HG03460 (cell line): ENCODE results near the gene NCAM1.

Experiments used
- ATAC-seq: cut with Tn5 transposase; IDR thresholded peaks from one replicate; pipeline ENCODE4 v1.9.1; 2021; ENCODE audit not compliant: unreplicated experiment

NCAM1 gene

DNA sequence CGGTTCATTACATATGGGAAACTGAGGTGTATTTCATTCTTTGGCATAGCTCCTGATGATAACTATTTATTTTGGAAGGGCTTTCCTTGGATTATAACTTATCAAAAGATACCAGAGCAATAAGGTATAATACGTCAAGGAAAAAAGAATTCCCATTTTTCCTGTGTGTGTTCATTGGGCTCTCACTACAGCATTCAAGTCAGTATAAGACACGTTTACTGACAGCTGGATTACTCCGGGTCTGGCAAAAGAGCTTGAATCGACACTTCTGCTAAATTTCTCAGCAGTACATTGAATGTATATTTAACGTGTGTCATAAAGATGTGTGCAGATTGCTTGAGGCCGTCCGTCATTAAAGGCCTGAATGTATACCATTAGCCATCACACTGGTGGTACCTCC lies 163.4 kb downstream of the NCAM1 start:
- no peak for ATAC-seq

DNA sequence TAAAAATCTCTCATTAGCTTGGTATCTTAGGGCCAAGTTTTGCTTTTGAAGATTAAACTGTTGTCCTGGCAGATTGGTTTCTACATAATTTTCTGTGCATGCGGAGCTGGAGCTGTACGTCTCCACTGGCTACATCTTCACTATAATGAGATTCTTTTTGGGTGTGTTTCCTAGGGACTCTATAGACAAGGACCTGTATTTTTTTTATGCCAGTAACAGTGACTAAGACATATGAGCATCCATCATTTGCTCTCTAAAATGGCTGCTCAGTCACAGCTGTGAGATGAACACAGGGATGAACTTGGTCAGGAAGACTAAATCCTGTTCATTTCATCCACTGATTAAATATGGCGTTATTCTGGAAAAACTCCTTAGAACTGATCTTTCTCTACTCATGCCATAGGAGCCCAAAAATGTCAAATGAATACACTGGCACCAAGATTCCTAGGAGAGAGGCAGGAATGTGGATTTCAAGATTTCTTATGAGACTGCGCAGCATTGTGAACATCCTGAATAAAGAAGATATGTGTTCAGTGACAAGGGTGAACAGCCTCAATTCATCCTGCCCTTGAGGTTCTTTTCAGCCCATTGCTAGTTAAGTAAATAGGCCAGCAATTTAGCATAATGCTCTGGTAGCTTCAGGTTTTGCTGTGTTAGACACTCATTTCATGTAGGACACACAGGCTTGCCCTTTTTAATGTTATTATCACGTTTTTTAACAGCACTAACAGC lies 168.2 kb downstream of the NCAM1 start:
- ATAC-seq: no peak

DNA sequence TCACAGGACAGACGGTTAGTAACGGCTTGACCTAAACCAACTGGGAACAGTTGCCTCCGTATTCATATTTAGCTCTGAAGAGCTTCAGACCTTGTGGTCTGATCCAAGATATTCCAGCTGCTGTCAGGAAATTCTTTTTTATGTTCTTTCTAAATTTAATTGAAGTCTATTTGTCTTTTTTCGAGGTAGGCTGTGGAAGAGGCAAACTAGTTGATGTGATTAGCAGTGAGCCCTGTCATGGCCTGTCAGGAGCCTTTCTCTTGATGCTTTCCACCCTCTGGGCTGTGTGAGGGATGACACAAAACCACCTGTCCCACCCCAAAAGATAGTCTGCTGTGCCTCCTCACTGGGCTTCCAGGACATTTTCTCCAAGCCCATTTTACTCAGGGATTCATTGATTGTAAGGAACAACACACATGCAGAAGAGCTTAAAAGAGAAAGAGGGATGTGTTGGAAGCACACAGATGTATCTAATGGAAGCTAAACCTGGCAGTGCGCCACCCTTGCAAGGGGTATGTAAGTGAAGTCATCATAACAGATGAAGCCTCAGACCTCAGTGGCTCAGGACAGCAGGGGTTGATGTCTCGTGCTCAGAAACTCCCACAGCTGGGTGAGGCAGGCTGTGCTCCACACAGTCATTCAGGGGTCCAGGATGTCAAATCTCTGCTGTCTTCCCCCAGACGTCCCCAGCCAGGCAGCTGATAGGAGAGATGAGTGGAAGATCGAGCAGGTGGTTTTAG lies 170.0 kb downstream of the NCAM1 start:
- no peak for ATAC-seq

DNA sequence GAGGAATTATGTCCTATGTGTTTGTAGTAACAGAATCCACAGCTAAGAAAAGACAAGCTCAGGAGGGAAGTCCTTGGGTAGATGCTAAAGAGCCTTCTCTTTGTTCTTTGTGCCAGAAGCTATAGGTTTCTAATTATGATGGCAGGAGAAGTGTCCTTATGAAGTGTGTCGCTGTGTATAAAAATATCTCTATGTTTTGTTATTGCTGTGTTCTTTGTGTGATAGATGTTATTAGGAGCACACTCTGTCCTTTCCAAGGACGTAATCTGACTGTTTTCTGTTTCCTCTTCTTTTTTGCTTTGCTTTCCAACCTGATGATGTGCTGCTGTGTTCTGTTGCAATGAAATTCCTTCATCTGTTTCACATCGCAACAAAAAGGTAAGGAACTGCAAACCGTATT lies 171.9 kb downstream of the NCAM1 start:
- ATAC-seq: no peak

DNA sequence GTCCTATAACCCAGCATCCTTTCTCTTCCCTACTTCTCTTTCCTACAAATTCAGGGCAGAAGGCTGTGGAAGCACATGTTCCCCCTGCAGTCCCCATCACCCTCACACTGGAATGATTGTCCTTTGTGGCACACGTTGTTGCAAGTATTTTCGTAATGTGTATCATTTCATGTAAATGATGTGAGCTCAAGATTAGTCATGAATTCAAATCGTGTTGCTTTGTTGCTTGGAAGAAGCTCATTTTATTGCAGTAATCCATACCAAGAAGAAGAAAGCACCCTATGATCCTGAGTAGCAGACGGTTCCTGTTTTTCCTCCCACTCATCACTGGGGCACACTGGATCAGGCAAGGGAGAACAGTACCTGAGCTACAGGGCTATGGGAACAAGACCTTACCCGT lies 173.4 kb downstream of the NCAM1 start:
- no peak for ATAC-seq

DNA sequence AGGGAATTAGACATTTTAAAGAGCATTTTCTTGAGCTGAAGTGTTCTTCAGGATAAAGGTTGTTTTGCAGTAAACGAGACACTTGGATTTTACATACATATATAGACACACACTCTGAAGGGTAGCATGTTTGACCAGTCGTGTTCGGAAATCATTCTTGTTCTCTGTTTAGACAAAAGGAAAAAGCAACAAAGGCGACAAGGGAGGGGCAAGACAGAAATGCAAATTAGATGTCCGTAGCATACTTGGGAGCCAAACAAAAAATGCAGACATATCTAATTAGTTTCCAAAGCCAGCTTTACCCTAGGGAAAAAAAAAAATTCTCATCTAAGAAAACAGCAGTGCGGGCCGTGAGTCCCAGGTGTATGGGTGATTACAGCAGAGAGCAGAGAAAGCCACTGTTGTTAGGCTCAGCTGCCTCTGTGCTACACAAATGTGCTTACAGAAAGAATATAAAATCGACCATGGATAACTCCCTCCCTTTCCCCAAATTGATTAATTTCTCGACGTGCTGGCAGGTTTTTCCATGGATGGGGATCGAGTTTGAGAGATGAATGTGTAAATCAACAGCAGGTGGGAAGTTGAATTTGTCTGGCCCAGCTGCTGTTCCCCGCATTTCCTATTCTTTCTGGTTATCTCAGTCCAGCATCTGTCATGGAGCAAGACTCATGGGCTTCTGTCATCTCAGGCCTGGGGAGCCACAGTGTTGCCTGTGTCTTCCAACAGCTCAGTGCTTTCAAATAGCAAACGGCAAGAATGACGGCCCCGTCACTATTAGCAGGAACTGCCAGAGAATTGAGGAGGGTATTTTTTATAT lies 176.7 kb downstream of the NCAM1 start:
- ATAC-seq: no peak

DNA sequence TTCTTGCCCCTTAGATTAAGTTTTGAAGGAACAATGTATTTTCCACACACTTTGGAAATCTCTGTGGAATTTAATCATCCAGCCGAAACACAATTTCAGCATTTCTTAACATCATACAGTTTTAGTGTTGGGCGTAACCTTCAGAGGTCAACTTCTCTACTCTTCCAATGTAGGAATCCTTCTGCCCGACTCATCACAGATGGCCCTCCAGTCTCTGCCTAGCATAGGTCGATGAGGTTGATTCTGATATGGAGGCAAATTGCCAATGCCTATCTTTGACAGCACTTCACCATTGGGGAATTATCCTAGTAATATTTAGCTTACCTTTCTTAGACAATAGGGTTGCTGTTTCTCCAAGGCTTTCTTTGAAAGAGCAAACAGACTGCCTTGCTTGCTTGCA lies 177.5 kb downstream of the NCAM1 start:
- no peak for ATAC-seq

DNA sequence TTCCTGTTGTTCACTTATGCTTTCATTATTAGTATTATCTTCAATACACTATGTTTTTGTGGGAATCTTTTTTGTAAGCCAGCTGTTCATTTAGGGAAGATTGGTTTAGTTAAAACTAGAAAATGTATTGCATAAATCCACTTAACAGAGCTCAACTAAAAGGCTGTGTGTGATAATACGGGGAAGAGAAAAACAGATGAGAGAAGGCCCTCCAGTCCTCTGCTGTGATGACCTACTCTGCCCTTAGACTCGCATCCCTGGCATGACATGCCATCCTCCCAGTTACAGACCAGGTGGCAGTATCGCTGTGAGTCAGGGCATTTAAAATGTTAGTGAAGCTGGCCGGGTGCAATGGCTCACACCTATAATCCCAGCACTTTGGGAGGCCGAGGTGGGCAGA lies 179.8 kb downstream of the NCAM1 start:
- ATAC-seq: no peak

DNA sequence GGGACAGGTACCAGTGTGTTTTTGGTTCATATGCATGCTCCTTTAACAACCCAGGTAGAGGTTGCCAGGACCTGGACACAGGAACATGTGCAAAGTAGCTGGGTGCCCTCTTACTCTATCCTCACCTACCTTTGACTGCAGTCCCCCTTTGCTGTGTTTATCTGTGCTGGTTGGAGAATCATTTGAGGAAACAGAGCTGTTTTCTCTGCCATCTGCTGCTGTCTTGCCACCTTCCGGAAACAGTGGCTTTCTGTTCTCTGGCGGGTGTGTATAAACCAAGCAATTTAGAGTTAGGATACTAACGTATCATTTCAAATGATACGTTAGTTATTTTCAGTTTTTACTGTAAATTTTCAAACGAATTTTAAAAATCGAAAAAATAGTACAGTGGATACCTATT lies 181.3 kb downstream of the NCAM1 start:
- no peak for ATAC-seq

DNA sequence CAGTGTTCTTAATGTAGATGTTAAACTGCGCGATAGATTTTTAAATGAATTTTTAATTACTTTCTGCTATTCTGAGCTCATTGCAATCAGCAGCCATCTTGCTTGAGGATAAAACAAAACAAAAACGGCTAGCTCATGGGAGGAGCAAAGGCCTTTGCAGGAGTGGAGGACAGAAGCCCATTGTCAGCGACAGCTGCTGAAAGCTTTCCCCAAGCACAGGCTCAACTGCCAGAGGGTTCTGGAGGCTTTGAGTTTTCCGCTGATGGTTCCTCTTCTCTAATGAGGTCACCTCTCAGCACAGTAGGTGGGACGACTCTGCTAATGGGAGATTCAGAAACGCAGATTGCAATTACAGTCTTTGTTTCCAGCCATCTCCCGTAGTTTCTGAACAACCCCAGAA lies 186.0 kb downstream of the NCAM1 start:
- ATAC-seq: no peak

DNA sequence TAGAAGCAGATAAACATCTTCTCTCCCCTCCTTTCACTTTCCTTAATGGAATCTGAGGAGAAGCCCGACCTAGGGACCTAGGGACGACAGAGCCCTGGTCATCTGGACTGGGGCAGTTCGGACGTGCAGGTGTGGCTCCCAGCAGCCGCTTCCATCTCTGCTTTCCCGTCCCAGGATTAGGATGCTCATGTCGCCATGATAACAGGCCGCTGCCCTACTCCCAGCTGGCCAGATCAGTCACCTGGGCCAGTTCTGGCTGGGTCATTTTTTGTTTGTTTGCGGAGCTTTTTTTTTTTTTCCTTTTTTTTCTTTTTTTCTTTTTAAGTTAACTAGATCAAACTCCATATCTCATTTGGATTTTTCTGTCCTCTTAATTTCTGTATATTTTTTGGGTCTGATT lies 186.9 kb downstream of the NCAM1 start:
- ATAC-seq: no peak

DNA sequence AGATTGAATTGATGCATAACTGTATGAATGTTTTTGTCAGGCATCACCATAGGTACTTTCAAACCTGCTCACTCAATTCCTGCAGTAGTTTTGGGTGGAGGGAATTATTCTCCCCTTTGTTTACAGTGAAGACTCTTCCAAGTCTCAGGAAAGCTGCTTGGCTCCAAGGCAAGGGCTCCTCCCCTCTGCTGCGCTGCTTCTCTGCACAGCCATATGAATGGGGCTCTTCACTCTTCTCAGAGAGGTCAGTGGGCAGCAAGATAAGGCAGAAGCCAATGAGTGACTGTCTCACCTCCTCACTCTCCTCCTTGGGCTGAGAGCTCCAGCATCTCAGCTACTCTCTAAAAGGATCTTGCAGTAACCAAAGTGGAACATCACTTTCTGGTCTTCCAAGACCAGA lies 187.4 kb downstream of the NCAM1 start:
- no peak for ATAC-seq

DNA sequence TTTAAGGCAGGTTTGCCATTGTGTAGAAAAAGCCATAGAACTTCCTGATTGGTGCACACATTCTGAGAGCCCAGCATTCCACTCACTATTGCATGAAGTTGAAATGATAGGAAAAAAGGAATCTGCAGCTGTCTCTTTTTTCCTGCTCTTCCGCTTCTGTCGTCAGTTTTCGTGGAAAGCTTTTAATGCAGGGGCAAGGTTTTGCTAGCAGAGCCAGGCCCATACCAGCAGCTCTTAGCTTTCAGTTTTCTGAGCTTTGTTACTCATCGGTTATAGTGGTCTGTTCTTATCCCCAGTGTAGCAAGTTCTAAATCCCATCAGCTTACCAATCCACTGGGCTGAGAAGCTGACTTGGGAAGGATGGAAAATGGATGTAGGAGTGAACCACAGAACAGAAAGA lies 190.3 kb downstream of the NCAM1 start:
- ATAC-seq: no peak

DNA sequence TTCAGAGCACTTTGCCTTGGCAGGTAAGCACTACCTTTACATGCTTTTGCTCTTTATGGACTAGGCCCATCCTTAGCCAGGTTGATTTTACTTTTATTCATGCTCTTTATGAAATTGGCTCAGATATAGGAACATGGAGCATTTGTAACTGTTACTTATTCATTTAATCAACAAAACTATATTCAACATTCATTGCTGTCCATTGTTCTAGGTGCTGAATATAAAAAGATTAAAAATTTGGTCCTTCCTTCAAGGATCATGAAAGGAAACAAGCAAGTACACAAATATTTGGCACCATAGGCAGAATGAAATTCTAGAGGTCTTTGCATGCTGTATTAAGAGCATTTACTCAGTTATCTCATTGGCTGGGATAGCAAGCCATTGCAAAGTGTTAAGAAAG lies 191.3 kb downstream of the NCAM1 start:
- ATAC-seq: no peak

DNA sequence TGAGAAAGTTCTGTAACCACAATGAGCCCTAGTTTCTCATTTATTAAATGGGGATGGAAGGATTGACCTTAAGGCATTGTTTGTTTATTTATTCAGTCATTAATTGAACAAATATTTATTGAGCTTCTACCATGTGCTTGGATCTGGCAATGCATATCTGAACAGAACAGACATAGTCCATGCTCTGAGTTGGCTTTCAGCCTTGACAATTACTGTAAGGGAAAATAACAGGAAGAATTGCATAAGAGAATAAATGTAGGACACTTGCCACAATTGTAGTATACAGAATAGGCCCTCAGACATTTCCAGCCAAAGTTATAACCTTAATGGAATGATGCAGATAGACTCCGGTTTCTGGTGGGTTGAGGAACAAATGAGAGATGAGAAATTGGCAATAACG lies 192.6 kb downstream of the NCAM1 start:
- no peak for ATAC-seq

DNA sequence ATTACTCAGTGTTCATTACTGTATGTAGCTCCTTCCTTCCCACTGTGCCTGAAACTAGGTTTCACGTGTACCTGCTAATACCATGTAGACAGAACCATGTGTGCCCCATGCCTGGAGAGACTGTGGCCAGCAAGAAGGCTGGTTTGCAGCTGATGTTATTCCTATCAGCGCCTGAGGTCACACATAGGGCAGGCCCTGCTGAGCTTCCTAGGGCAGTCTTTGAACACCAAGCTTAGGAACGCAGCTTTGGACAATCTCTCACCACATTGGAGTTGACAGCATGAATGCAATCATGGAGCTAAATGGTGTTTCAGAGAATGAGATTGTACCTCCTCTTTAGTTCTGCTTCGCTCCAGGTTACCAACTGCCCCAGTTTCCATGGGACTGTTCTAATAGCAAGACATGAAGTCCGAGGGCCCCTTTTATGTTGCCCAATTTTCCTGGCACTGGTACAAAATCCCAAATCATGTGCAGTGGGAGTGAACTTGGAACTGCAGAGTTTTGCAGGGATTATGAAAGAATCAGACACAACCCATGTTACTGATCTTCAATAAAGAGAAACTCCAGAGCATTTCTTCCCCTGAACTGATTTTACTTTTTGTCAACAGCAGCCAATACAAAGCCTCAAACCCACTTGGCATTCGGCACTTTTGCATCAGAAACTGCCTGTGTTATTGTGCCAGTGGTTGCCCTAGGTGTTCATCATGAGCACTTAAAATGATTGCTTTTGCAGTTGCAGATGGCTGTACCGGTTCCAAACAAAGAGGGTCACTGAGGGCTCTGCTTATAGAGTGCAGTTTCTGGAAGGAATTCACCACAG lies 199.0 kb downstream of the NCAM1 start:
- no peak for ATAC-seq

DNA sequence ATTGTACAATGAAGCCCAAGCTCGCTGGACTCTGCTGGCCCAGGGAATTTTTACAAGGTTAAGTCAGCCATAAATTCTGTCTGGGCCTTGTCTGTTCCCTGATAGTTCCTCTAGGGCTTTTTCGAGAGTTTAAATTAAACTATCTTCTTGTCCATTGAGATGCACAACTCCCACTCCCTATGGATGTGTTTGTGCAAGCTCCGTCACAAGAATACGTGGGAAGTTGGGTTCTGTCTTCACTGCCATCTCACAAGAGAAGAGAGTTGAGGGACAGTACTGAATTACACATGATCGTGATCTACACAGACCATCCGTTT lies 199.5 kb downstream of the NCAM1 start:
- ATAC-seq: no peak

DNA sequence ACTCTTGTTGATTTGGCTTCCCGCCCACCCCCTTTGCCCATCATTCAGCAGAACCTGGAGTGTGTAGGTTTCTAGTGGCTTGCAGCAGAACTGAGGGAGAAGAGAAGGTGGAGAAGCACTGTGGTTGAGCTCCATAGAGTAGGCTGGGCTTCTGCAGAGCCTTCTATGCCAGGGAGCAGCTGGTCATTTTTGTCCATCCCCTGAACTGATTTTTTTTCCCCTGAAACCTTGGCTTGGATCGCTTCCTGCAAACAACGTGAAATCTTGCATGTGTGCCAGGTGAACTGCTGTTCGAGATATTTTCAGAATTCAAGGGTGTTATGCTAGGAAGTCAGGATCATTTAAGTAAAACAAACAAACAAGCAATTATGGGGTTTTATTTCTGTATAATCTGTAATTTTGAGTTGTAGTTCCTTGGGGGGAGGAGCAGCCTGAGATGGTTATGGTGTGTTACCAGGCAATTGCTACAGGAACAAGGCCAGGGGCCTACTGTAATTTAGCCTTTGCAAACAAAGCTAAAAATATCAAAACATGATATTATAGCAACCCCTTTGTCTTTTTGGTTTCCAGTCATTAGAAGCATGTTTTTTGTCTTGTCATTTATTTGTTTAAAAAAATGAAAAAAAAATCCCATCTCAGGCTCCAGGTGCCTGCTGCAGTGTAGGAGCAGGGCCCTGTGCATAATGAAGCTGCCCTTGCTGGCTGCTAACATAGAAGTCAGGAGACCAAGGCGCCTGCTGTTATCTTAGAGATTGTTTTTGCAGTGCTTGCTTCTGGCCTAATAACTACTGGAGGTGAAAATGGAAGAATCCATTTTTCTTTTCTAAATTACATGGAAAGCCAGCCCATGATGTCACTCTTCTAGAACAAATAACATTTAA lies 200.7 kb downstream of the NCAM1 start:
- ATAC-seq: no peak

DNA sequence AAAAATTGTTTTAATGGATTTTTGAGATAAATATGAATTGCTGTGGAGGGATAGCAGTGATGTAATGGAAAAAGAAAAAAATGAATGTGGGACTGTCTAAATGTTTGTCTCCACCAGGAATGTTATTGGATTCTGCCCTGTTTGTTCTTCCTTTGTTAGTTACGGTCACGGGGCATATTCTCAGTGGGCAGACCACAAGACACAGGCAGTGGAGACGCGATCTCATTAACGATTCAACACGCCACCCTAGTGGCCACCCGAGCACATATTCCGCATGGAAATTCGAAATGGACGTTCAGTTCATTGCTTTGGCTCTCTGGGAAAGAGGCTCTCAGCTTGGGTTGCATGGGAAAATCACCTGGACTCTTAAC lies 201.4 kb downstream of the NCAM1 start:
- no peak for ATAC-seq

DNA sequence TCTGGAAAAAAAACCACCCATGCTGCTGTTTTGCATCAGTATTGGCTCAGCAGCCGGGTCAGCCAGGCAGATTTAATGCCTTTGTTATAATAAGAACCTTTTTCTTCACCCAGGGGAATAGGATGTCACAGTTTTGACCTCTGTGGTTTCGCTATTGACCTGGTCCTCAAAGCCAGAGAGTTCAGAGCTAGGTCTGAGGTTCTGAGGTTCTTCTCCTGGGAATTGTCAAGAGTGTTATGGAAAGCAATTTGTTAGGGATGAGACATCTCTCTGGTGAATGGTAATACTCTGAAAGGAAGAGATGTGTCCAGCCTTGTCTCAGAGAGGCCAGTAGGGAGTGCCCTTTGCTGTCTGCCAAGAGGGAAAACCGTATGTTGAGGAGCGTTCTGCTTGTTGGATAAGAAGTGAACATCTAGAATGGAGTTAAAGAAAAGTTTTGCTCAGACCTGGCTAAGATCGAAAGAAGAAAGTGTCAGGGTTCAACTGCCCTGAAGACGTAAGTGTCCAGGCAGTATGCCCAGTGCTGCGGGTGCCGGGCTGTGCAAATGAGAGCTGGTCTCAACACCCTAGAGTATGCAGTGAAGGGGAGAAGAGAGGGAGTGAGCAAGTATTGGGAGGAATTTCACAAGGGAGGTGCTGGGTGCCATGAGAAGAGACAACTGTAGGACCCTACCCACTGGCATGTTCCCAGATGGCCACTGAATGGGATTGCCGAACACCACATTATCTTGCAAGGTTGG lies 202.2 kb downstream of the NCAM1 start:
- ATAC-seq: no peak
